Esophagus muscularis mucosa (tissue), 4 donors: Measurements from ENCODE around the gene PSMB11. TPM values are rescaled to one million over a fixed set of nuclear protein-coding genes. Genes with fewer than 3 reads are reported as not detected.
A peak's percentile ranks its signal among the peaks of the same experiment; 100 is the strongest.

Source experiments
- DNase-seq: peaks from one replicate; pipeline ENCODE4 v3.0.0-alpha.2; 2017; ENCODE audit errors: extremely low spot score
- H3K27ac ChIP-seq, 4 donors: fragments of 200-600 bp; sonication (generic); replicated peaks in 1 of 4; 1 replicate in 3 of 4; 2 replicates in 1 of 4; pipeline ENCODE4 v1.5.1; 2016 to 2019; ENCODE audit warnings: mild to moderate bottlenecking in 1 of 4
- H3K27me3 ChIP-seq, 4 donors: fragments of 200-600 bp; sonication (generic); one replicate each; pipeline versions ENCODE4 v1.5.1 to v1.6.0; 2016 to 2019
- H3K36me3 ChIP-seq, 4 donors: fragments of 200-600 bp; sonication (generic); one replicate each; pipeline ENCODE4 v1.5.1; 2016 to 2019
- H3K4me1 ChIP-seq, 4 donors: fragments of 200-600 bp; sonication (generic); one replicate each; pipeline ENCODE4 v1.5.1; 2016 to 2019
- H3K4me3 ChIP-seq, 4 donors: fragments of 200-600 bp; sonication (generic); 1 replicate in 2 of 4; 2 replicates in 2 of 4; pipeline ENCODE4 v1.5.1; 2016 to 2019; ENCODE audit warnings: mild to moderate bottlenecking in 4 of 4, moderate library complexity in 1 of 4
- H3K9me3 ChIP-seq, 4 donors: fragments of 200-600 bp; sonication (generic); 1 replicate in 3 of 4; 2 replicates in 1 of 4; pipeline ENCODE4 v1.5.1; 2016 to 2019
- CTCF ChIP-seq, 3 experiments: fragments of 200-600 bp in 2 of 3; fragments of 450-650 bp in 1 of 3; sonication (generic) in 2 of 3; IDR thresholded peaks; one replicate each; pipeline ENCODE4 v1.5.1; 2017 to 2019; ENCODE audit warnings: antibody characterized with exemption in 3 of 3, mild to moderate bottlenecking in 2 of 3, moderate library complexity in 1 of 3
- EP300 ChIP-seq: sonication (generic); formaldehyde crosslinking; IDR thresholded peaks from one replicate; pipeline ENCODE4 v1.6.1; 2017; ENCODE audit warnings: antibody characterized with exemption
- POLR2A ChIP-seq: fragments of 450-650 bp; IDR thresholded peaks from one replicate; pipeline ENCODE4 v1.6.1; 2017; ENCODE audit warnings: antibody characterized with exemption, moderate library complexity, mild to moderate bottlenecking, low read depth
- POLR2AphosphoS5 ChIP-seq, 2 donors: sonication (generic); formaldehyde crosslinking; IDR thresholded peaks; one replicate each; pipeline ENCODE4 v1.6.1; 2017; ENCODE audit warnings: antibody characterized with exemption in 2 of 2
- WGBS: methylation state at CpG from one replicate; pipeline ENCODE4 v1.1.5; 2018; 5-methylcytosine and 5-hydroxymethylcytosine counted together
- intact Hi-C: fragments of 100-400 bp; cut with DNase I; formaldehyde crosslinking; loops from one replicate; pipeline ENCODE4 v1.15.1; 2023
- total RNA-seq, 4 donors: library from RNA; depleted of rRNA; stranded (reverse); fragments of >200 nt; gene quantifications; one replicate each; pipeline versions ENCODE4 v1.1.0 to v1.2.1, GENCODE V29; 2016

The PSMB11 gene
- total RNA-seq, 4 donors from 2014 or later = not detected

DNA sequence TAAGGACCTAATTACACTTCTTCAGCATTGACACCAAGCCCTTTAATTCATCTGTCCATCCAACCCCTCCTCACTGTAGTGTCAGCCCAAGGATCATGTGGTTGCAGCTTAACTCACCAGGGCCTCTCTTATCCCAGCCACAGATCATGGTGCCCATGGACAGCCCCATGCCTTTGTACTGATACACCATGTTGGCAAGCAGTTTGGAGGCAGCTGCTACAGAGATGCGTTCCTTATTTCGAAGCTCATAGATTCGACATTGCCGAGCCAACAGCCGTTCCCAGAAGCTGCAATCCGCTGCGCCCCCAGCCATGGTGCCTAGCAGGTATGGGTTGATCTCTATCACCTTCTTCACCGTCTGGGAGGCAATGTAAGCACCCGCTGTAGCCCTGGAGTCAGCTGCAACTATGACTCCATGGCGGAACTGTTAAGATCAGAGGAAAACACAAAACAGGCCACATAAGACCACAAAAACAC, 8.7 kb upstream of the PSMB11 start:
- TF ChIP-seq CTCF (IDR thresholded peaks at IDR 0.05) (no peak), EP300 (no peak), POLR2A (no peak), POLR2AphosphoS5 (IDR thresholded peaks at IDR 0.05) (no peak)
- H3K4me3 ChIP-seq = peak overlapping the region in 3 of 4 donors; percentile 73 to 87 (median 84)
- intact Hi-C loops = no loop called here
- no peaks in the 10 kb centered on the region for H3K9me3 ChIP-seq
- H3K36me3 ChIP-seq = peaks cover 15 to 52% (median 50%) of the 10 kb centered on the region in 4 donors
- peaks cover 17 to 42% (median 28%) of the 10 kb centered on the region in 4 donors for H3K4me1 ChIP-seq
- DNase-seq = no peak
- no peaks in the 10 kb centered on the region for H3K27me3 ChIP-seq
- WGBS = 93% methylated on average over 10 of the region's 10 CpGs
- H3K27ac ChIP-seq = no peak overlapping the region

DNA sequence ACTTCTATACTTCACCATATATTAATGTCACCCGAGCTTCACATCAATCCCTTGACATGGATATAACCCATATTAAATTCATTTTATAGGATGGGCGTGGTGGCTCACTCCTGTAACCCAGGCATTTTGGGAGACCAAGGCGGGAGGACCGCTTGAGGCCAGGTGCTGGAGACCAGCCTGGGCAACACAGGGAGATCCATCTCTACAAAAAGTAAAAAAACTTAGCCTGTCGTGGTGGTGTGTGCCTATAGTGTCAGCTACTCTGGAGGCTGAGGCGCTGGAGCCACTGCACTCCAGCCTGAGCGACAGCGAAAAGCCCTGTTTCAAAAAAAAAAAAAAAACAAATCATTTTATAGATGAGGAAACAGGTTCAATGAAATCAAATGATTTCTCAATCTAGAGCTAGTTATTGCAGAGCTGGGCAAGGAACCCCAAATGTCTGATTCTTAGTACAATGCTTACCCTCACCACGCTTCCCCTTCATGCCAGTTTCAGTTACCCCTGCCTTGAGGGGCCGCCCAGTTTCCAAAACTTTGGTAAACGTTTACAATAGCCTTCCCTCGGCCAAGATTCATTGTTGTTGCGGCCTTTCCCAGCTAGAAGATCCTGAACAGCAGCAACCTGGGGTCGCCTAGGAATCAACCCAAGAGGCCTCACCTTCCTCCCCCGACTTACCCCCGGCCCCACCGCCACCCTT, 8.1 kb upstream of the PSMB11 start:
- intact Hi-C loops = no loop called here
- 41% methylated on average over 17 of the region's 17 CpGs for WGBS
- Histone ChIP-seq H3K27me3 (no peaks in the 10 kb centered on the region), H3K9me3 (no peaks in the 10 kb centered on the region), H3K4me1 (peaks cover 17 to 35% (median 25%) of the 10 kb centered on the region in 4 donors), H3K4me3 (peak overlapping the region; percentile 73 to 87 (median 81)), H3K36me3 (peaks cover 15 to 45% (median 44%) of the 10 kb centered on the region in 4 donors), H3K27ac (peak overlapping the region; percentile 88 to 95 (median 92))
- DNase-seq = no peak
- no peak for TF ChIP-seq POLR2A
- TF ChIP-seq POLR2AphosphoS5 (IDR thresholded peaks at IDR 0.05) = no peak
- no peak for TF ChIP-seq EP300
- no peak for TF ChIP-seq CTCF (IDR thresholded peaks at IDR 0.05)

DNA sequence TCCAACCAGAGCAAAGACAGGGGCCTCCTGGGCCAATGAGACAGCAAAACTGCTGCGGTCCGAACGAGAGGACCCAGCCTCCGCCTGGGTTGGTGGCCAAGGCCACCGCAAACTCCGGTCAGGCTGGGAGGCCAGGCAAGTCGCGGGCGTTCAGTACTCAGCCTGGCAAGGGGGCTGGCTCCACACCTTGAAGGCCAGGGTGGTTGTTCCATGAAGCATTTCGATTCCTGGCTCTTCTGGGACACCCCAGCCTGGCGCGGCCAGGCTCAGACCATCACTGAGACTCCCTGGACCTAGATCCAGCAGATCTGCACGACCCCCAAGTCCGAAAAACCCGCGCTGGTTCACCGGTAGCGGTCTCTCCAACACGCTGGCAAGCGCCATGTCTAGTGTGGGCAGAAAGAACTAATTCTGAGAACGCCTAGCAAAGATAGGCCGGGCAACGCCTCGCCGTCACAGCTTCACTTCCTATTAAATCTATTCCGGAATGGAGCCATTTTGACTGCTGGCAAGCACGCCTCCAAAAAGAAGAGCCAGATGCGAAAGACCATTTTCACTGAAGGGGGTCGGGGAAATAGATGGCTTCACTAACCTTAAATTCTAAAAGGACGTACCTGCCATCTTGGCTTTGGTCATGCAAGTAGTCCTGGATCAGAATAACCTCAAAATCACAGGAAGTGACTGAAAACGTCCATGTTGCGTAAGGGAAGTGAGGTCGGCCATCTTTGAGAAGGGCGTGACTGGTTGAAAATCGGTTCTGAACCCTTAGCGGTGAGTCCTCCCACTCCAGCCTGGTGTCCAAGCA, 7.3 kb upstream of the PSMB11 start, which contains the start of gene PSMB5:
PSMB5 (minus strand) TSS at position 403 of the 805 bp plus-strand sequence; CDS start at position 384, 19 bp downstream.
- H3K4me1 ChIP-seq = peaks cover 17 to 30% (median 21%) of the 10 kb centered on the region in 4 donors
- H3K4me3 ChIP-seq = peak within 1 kb of the TSS; percentile 73 to 87 (median 81)
- peak; percentile 98 for DNase-seq
- H3K27me3 ChIP-seq = no peaks in the 10 kb centered on the region
- H3K27ac ChIP-seq = peak within 1 kb of the TSS; percentile 88 to 95 (median 92)
- TF ChIP-seq POLR2A (no peak), CTCF (IDR thresholded peaks at IDR 0.05) (peak in 1 of 3 experiments; percentile 18), EP300 (no peak), POLR2AphosphoS5 (IDR thresholded peaks at IDR 0.05) (peak; percentile 65 to 71)
- H3K36me3 ChIP-seq = peaks cover 15 to 37% (median 37%) of the 10 kb centered on the region in 4 donors
- H3K9me3 ChIP-seq = no peaks in the 10 kb centered on the region
- WGBS = 0% methylated on average over 15 of the region's 36 CpGs
- intact Hi-C loops = no loop called here

- peak overlapping the region; percentile 88 to 95 (median 92) for H3K27ac ChIP-seq
- peak overlapping the region; percentile 73 to 87 (median 81) for H3K4me3 ChIP-seq
- intact Hi-C loops = no loop called here
- peaks cover 17 to 30% (median 21%) of the 10 kb centered on the region in 4 donors for H3K4me1 ChIP-seq
- H3K9me3 ChIP-seq = no peaks in the 10 kb centered on the region
- 63% methylated on average over 14 of the region's 14 CpGs for WGBS
- H3K36me3 ChIP-seq = peaks cover 14 to 29% (median 29%) of the 10 kb centered on the region in 4 donors
- TF ChIP-seq EP300 = no peak
- TF ChIP-seq POLR2AphosphoS5 (IDR thresholded peaks at IDR 0.05) = no peak
- no peak for TF ChIP-seq POLR2A
- no peak for TF ChIP-seq CTCF (IDR thresholded peaks at IDR 0.05)
- DNase-seq = no peak
- H3K27me3 ChIP-seq = no peaks in the 10 kb centered on the region
Observed at GRCh38 chr14:23035303-23036144, 6.5 kb upstream of the PSMB11 start.
